NK-92 treated with Interleukin-12 subunit alpha and Interleukin-12 subunit beta, amount 100 ng/mL, for 24 hours (cell line): ENCODE results near the gene DUSP22.

Experiments used
- DNase-seq: peaks from one replicate; lab custom pipeline; 2025; lab: John Stamatoyannopoulos, UW

Gene DUSP22

DNA sequence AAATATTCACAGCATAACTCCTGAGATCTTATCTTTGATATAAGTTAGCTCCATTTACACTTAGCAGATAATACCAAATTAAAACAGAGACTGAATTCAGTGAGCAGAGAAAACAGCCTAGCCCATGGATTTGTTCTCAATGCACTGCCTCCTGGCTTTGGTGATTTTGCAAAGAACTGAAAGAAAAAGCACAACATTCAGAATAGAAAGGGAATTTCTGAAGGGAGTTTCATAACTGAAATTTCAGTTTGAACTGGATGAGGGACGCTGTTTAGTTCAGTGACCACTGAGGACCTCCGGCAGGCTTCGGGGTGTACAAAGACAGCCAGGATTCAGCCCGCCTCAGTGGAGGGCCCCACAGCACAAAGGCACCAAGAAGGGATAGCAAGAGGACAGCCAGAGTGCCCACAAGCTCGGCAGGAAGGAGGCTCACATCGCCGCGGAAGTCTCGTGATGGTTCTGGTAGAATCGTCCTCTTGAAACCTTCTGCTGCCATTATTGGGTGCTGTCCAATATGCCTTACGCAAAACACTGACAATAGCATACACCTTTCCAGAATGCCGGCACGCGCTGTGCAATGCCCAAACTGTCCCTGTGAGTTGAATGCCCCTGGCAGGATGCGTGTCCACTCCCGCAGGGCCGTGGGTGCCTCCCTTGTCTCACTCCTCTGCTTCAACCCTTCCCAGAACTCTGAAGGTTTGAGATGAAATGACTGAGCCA is 89.6 kb downstream of the DUSP22 start:
- no peak for DNase-seq

GRCh38 chr6:382883-383810 is 90.9 kb downstream of the DUSP22 start:
- DNase-seq: no peak

DNA sequence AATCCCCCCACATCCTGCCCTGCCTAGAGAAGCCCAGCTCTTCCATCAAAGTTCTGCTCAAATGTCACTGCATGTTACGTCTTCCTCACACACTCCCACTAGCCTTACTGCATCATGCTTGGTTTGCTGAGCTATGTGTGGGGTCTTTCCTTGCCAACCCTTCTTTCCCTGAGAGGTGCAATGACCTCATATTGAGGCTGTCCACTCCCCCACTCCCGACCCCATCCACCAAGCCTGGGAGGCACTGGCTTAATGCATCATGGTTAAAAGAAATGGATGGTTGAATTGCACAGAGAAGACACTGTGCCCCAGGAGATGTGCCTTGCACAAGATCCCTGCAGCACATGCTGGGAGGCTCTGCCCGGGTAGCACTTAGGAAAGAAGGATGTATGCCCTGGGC is 91.6 kb downstream of the DUSP22 start:
- DNase-seq: no peak

DNA sequence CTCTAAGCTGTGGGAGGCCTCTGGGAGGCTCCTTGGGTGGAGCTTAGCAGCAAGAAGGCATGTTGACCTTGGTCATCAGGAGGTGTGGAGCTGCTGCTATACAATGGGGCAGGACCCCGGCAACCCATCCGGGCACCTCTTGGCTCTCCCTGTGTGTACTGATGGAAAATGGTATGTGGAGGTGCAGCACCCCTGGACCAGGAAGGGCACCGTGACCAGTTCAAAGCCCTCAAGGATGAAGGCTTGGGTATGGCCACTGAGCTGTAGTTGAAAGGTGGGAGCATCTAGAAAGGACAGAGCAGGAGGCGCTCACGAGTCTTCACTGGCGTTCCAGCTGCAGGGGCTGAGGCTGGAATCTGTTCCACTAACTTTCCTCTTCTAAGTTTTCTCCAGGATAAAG is 92.6 kb downstream of the DUSP22 start:
- DNase-seq: no peak

GRCh38 chr6:385614-386013 is 93.3 kb downstream of the DUSP22 start:
- no peak for DNase-seq

GRCh38 chr6:386688-387266 is 94.5 kb downstream of the DUSP22 start:
- DNase-seq: no peak

DNA sequence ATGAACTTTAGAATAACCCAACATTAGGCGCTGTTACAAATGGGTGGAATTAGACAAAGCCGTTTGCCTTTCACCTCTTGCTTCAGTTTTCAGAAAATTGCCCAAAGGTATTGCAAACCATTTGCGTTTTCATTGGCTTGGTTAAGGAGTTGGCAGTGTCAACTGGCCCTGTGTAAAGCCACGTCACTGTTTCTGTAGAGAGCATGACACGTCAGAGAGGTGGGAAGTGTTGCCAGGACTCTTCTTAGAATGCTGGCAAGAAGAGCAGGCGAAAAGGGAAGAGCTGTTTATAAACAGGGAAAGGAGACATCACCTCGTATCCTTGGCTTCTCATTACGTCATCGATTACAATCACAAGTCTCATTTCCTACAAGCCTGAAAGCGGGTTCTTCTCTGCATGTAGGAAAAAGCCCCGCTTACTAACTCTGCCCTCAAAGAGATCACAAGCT is 95.0 kb downstream of the DUSP22 start:
- no peak for DNase-seq

GRCh38 chr6:388202-388903 is 96.1 kb downstream of the DUSP22 start:
- no peak for DNase-seq

DNA sequence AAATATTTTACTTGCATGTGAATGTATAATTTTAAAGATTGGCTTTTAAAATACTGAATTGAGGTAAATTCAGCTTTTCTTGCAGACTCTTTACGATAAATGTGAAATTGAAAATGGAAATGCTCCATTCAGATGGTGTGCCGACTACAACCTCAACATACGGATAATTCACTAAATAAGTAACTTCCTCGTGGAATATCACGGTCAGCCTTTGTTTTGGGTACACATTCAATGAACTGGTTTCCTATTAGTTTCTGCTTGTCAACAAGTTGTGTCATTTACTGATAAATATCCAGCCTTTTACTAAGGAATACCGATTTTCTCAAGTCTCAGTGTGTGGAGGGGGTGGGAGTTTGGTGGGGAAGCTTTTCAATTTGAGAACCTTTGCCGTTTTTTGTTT is 96.9 kb downstream of the DUSP22 start:
- no peak for DNase-seq

DNA sequence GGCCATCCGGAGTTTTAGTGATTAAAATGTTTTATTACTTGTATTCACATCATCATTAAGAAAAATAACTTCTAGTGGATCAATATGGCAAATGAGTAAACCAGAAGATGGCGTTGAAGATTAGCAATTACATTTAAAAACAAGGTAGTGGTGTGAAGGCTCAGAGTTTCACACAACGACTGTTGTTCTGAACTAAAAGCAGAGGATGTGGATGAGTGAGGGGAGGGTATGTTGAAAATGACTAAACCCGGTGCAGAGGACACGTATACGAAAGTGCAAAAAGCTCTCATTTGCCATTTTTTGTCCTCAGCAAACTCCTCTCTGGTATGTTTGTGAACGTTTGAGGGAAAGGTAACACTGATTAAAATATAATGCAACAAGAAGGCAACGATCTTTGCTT is 97.3 kb downstream of the DUSP22 start:
- DNase-seq: no peak

DNA sequence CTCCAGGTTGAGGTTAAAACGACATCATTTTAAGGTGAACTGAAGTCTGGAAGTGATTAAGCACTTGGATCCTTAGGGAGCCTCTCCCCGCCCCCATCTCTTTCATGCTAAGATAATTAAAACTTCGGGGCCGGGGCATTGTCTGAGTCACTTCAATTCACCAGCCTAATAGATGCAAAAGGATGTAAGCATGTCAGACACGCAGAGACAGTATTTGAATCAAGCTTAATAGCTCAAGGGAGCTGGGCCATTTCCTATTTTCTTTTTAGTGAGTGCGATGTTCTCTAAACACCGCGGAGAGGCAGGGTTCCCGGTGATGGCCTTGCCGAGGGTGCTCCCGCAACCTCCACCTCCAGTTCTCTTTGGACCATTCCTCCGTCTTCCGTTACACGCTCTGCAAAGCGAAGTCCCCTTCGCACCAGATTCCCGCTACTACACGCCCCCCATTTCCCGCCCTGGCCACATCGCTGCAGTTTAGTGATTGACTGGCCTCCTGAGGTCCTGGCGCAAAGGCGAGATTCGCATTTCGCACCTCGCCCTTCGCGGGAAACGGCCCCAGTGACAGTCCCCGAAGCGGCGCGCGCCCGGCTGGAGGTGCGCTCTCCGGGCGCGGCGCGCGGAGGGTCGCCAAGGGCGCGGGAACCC is 98.7 kb downstream of the DUSP22 start:
- peak; percentile 49 for DNase-seq

DNA sequence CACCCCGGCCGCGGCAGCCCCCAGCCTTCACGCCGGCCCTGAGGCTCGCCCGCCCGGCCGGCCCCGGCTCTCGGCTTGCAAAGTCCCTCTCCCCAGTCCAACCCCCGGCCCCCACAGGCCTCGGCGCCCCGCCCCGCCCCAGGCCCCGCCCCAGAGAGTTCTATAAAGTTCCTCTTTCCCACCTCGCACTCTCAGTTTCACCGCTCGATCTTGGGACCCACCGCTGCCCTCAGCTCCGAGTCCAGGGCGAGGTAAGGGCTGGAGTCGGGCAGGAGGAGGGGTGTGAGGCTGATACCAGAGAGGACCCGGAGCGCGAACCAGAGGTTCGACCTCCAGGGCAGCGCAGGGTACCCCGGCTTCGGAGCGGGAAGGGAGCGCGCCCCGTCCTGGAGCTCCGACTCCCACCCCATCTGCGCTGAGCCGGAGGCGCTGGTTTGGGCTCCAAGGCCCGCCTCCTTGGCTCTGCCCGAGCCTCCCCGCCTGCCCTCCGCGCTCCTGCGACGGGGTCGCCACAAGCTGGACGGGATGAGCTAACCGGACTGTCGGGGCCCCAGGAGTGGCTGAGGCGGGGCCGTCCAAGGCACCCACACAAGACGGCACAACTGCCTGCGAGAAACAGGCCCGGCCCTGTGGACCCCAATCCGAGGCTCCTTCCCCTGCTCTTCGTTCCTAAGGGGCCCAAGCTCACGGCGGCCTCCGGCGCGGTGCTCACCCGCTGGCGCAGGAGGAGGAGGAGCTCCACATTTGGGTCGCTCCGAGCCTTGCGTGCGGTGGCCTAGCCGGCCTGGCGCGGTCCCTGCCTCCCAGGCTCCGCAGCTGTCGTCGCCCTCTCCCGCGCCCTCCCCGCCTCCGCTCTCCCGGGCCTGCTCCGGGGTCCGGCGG is 99.5 kb downstream of the DUSP22 start, which contains the start of gene IRF4:
Gene IRF4 (plus strand): TSS at position 194 of the 882 bp plus-strand sequence. CDS start 1,401 bp downstream, outside the sequence.
- peak; percentile 50 for DNase-seq

- peak; percentile 41 for DNase-seq
Measured at GRCh38 chr6:392441-393390, 100.4 kb downstream of the DUSP22 start.

DNA sequence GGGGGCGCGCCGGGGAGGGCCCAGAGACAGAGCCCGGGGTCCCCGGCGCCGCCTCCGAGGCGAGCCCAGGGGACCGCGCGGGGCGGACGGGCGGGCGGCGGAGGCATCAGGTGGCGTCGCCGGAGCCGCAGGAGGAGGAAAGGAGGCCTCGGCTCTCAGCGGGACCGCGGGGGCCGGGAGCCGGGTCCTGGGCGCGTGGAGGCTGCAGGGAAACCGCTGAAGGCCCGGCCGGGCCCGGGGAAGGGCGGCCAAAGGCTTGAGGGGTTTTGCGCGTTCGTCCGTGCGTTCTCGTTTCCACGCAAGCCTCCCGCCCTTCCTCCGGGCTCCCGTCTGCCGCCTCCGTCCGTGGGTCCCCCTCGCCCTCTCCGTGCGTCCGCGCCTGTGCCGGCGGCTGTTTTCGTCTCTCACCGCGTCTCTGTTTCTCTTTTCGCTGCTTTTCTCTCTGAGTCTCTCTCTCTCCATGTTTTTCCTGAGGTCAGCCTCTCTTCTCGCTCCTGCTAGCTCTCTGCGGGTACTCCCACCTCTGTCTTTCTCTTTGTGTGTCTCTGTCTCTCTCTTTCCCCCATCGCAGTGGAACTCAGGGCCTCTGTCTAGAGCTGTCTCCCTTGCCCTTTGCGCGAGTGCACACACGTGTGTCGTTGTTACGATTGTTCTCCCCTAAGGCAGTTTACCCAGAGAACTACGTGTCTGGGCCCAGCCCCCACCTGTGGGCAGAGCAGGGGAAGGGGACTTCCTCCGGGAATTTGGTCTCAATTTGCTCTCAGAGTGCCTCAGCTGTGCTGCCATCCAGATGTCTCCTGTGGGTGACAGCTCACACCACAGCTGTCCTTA is 101.3 kb downstream of the DUSP22 start:
- no peak for DNase-seq

DNA sequence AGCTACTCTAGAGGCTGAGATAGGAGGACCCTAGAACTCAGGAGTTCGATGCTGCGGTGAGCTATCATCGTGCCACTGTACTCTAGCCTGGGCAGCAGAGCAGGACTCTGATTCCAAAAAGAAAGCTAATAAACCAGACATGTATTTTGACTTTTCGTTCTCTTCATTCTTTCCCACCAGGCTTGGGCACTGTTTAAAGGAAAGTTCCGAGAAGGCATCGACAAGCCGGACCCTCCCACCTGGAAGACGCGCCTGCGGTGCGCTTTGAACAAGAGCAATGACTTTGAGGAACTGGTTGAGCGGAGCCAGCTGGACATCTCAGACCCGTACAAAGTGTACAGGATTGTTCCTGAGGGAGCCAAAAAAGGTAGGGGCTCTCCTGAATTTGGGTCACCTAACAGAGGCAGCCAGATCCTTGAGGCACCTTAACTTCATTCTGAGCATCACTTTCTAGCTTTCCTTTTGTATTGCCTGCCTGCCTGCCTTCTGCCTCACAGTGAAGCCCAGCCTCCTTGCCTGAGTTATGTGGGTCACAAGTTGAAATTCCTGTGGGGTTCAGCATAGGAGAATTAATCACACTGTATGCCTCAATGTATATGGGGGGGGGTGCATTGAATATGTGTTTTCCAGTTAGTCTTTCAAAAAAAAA is 102.5 kb downstream of the DUSP22 start:
- DNase-seq: no peak

- no peak for DNase-seq
Measured at GRCh38 chr6:395432-396125, 103.3 kb downstream of the DUSP22 start.

- DNase-seq: no peak
Measured at GRCh38 chr6:396126-396520, 103.8 kb downstream of the DUSP22 start.
